HG02610 (cell line): Measurements from ENCODE around the gene CAMSAP1.

Experiments
- ATAC-seq: cut with Tn5 transposase; IDR thresholded peaks from one replicate; pipeline ENCODE4 v1.9.1; 2021; ENCODE audit warnings: mild to moderate bottlenecking, moderate library complexity; ENCODE audit not compliant: unreplicated experiment

CAMSAP1 gene

GRCh38 chr9:135763716-135764446 lies 143.5 kb downstream of the CAMSAP1 start:
- no peak for ATAC-seq

GRCh38 chr9:135762921-135763320 lies 144.4 kb downstream of the CAMSAP1 start:
- no peak for ATAC-seq

- ATAC-seq: no peak
Observed at GRCh38 chr9:135761845-135762168, 145.5 kb downstream of the CAMSAP1 start.

- ATAC-seq: no peak
Observed at GRCh38 chr9:135761150-135761844, 146.0 kb downstream of the CAMSAP1 start.

GRCh38 chr9:135760465-135760864 lies 146.9 kb downstream of the CAMSAP1 start:
- ATAC-seq: no peak

- ATAC-seq: no peak
Observed at GRCh38 chr9:135759676-135760300, 147.6 kb downstream of the CAMSAP1 start.

- no peak for ATAC-seq
Observed at GRCh38 chr9:135758870-135759269, 148.5 kb downstream of the CAMSAP1 start.
